ENCODE results near the gene RCAN2.

Gene RCAN2

GRCh38 chr6:46219661-46220060 lies 271.6 kb downstream of the RCAN2 start:
- no peak for DNase-seq (ENCODE audit: low read depth in 1 of 2, low spot score in 1 of 2)

GRCh38 chr6:46218457-46218856 lies 272.8 kb downstream of the RCAN2 start:
- DNase-seq (ENCODE audit: low read depth in 1 of 2, low spot score in 1 of 2): no peak

GRCh38 chr6:46217671-46218131 lies 273.5 kb downstream of the RCAN2 start:
- no peak for DNase-seq (ENCODE audit: low read depth in 1 of 2, low spot score in 1 of 2)

GRCh38 chr6:46216879-46217278 lies 274.4 kb downstream of the RCAN2 start:
- no peak for DNase-seq (ENCODE audit: low read depth in 1 of 2, low spot score in 1 of 2)

- no peak for DNase-seq (ENCODE audit: low read depth in 1 of 2, low spot score in 1 of 2)
These were observed 275.5 kb downstream of the RCAN2 start for GRCh38 chr6:46215777-46216176.

GRCh38 chr6:46215213-46215612 lies 276.0 kb downstream of the RCAN2 start:
- DNase-seq (ENCODE audit: low read depth in 1 of 2, low spot score in 1 of 2): no peak

- DNase-seq (ENCODE audit: low read depth in 1 of 2, low spot score in 1 of 2): no peak
These were observed 279.3 kb downstream of the RCAN2 start for GRCh38 chr6:46211917-46212316.

- no peak for DNase-seq (ENCODE audit: low read depth in 1 of 2, low spot score in 1 of 2)
These were observed 281.0 kb downstream of the RCAN2 start for GRCh38 chr6:46210294-46210693.

GRCh38 chr6:46208303-46208702 lies 282.9 kb downstream of the RCAN2 start:
- DNase-seq (ENCODE audit: low read depth in 1 of 2, low spot score in 1 of 2): no peak

GRCh38 chr6:46207174-46207573 lies 284.1 kb downstream of the RCAN2 start:
- DNase-seq (ENCODE audit: low read depth in 1 of 2, low spot score in 1 of 2): no peak

GRCh38 chr6:46204880-46205650 lies 286.2 kb downstream of the RCAN2 start:
- no peak for DNase-seq (ENCODE audit: low read depth in 1 of 2, low spot score in 1 of 2)

- no peak for DNase-seq (ENCODE audit: low read depth in 1 of 2, low spot score in 1 of 2)
These were observed 287.7 kb downstream of the RCAN2 start for GRCh38 chr6:46203391-46204177.

GRCh38 chr6:46201702-46202101 lies 289.5 kb downstream of the RCAN2 start:
- no peak for DNase-seq (ENCODE audit: low read depth in 1 of 2, low spot score in 1 of 2)

GRCh38 chr6:46199387-46199786 lies 291.9 kb downstream of the RCAN2 start:
- no peak for DNase-seq (ENCODE audit: low read depth in 1 of 2, low spot score in 1 of 2)

- no peak for DNase-seq (ENCODE audit: low read depth in 1 of 2, low spot score in 1 of 2)
These were observed 299.3 kb downstream of the RCAN2 start for GRCh38 chr6:46191961-46192360.

- no peak for DNase-seq (ENCODE audit: low read depth in 1 of 2, low spot score in 1 of 2)
These were observed 300.4 kb downstream of the RCAN2 start for GRCh38 chr6:46190889-46191288.

GRCh38 chr6:46189726-46190125 lies 301.5 kb downstream of the RCAN2 start:
- no peak for DNase-seq (ENCODE audit: low read depth in 1 of 2, low spot score in 1 of 2)

- DNase-seq (ENCODE audit: low read depth in 1 of 2, low spot score in 1 of 2): no peak
These were observed 304.7 kb downstream of the RCAN2 start for GRCh38 chr6:46186583-46186982.

- DNase-seq (ENCODE audit: low read depth in 1 of 2, low spot score in 1 of 2): no peak
These were observed 307.1 kb downstream of the RCAN2 start for GRCh38 chr6:46184114-46184513.

GRCh38 chr6:46175976-46176375 lies 315.3 kb downstream of the RCAN2 start:
- no peak for DNase-seq (ENCODE audit: low read depth in 1 of 2, low spot score in 1 of 2)

GRCh38 chr6:46175446-46175845 lies 315.8 kb downstream of the RCAN2 start:
- no peak for DNase-seq (ENCODE audit: low read depth in 1 of 2, low spot score in 1 of 2)

- DNase-seq (ENCODE audit: low read depth in 1 of 2, low spot score in 1 of 2): no peak
These were observed 316.3 kb downstream of the RCAN2 start for GRCh38 chr6:46174904-46175303.

Data from stimulated activated CD4-positive, alpha-beta T cell treated with anti-CD3 and anti-CD28 coated beads, Interleukin-15, amount 100 ng/mL, for 1 hour (primary cell).